ENCODE measurements around the gene SAMD3.

Gene SAMD3

DNA sequence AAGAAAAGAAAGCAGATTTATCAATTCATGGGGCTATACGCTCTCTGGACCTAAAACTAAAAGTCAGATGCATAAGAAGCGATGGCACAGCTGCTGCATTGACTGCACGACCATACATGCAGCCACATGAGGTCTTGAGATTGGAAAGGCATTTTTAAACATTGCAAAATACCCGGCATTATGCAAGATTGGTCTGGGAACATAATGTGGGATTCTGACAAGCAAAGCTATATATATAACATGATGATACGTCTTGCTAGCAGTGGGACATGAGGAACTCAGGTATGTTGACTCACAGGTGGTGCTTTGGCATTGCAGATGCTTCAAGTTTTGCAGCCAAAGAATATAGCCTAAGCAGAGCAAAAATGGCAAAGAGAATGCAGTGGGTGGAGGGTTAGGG, 55.1 kb downstream of the SAMD3 start:
- Histone ChIP-seq H3K27me3 (ENCODE audit: insufficient read depth, low read length, poor library complexity) (peaks cover 9% of the 10 kb centered on the region), H3K9me3 (ENCODE audit: insufficient read depth, low read length, severe bottlenecking) (no peaks in the 10 kb centered on the region), H3K4me2 (ENCODE audit: insufficient read depth, low read length) (no peak overlapping the region), H3K79me2 (ENCODE audit: insufficient read depth, low read length) (no peaks in the 10 kb centered on the region), H3K4me1 (ENCODE audit: insufficient read depth, low read length) (no peaks in the 10 kb centered on the region), H3K27ac (ENCODE audit: low read length) (no peak overlapping the region), H2AFZ (ENCODE audit: low read depth, low read length) (no peak overlapping the region), H4K20me1 (ENCODE audit: insufficient read depth, low read length) (no peaks in the 10 kb centered on the region), H3K4me3 (ENCODE audit: low read depth in 1 of 2, low read length in 2 of 2) (no peak overlapping the region), H3K36me3 (ENCODE audit: insufficient read depth, low read length) (no peaks in the 10 kb centered on the region), H3K9ac (ENCODE audit: low read depth, low read length) (no peak overlapping the region)
- DNase-seq (no peak), ATAC-seq (ENCODE audit: insufficient read depth, low read depth) (no peak)
- TF ChIP-seq CTCF (IDR thresholded peaks at IDR 0.05; ENCODE audit: borderline replicate concordance, extremely low read depth, low read length, poor library complexity, severe bottlenecking) (no peak), EZH2 (IDR thresholded peaks at IDR 0.05; ENCODE audit: borderline replicate concordance, low read depth, low read length, severe bottlenecking) (no peak)

GRCh38 chr6:130164251-130164650, 58.5 kb downstream of the SAMD3 start:
- no peak for ATAC-seq (ENCODE audit: insufficient read depth, low read depth)
- Histone ChIP-seq H3K36me3 (ENCODE audit: insufficient read depth, low read length) (no peaks in the 10 kb centered on the region), H3K27me3 (ENCODE audit: insufficient read depth, low read length, poor library complexity) (peaks cover 16% of the 10 kb centered on the region), H3K9ac (ENCODE audit: low read depth, low read length) (no peak overlapping the region), H3K79me2 (ENCODE audit: insufficient read depth, low read length) (no peaks in the 10 kb centered on the region), H3K4me2 (ENCODE audit: insufficient read depth, low read length) (no peak overlapping the region), H4K20me1 (ENCODE audit: insufficient read depth, low read length) (no peaks in the 10 kb centered on the region), H3K27ac (ENCODE audit: low read length) (no peak overlapping the region), H3K9me3 (ENCODE audit: insufficient read depth, low read length, severe bottlenecking) (no peaks in the 10 kb centered on the region), H2AFZ (ENCODE audit: low read depth, low read length) (no peak overlapping the region), H3K4me3 (ENCODE audit: low read depth in 1 of 2, low read length in 2 of 2) (no peak overlapping the region), H3K4me1 (ENCODE audit: insufficient read depth, low read length) (no peaks in the 10 kb centered on the region)
- TF ChIP-seq CTCF (IDR thresholded peaks at IDR 0.05; ENCODE audit: borderline replicate concordance, extremely low read depth, low read length, poor library complexity, severe bottlenecking) (no peak), EZH2 (IDR thresholded peaks at IDR 0.05; ENCODE audit: borderline replicate concordance, low read depth, low read length, severe bottlenecking) (no peak)
- DNase-seq: no peak

- no peaks in the 10 kb centered on the region for H3K9me3 ChIP-seq (ENCODE audit: insufficient read depth, low read length, severe bottlenecking)
Observed at GRCh38 chr6:130163266-130163665, 59.5 kb downstream of the SAMD3 start.

More at GRCh38 chr6:130163266-130163665, 59.5 kb downstream of the SAMD3 start:
- Histone ChIP-seq H3K4me2 (ENCODE audit: insufficient read depth, low read length) (no peak overlapping the region), H3K79me2 (ENCODE audit: insufficient read depth, low read length) (no peaks in the 10 kb centered on the region), H3K9ac (ENCODE audit: low read depth, low read length) (no peak overlapping the region), H4K20me1 (ENCODE audit: insufficient read depth, low read length) (no peaks in the 10 kb centered on the region), H3K36me3 (ENCODE audit: insufficient read depth, low read length) (no peaks in the 10 kb centered on the region), H3K27me3 (ENCODE audit: insufficient read depth, low read length, poor library complexity) (peaks cover 16% of the 10 kb centered on the region), H3K27ac (ENCODE audit: low read length) (no peak overlapping the region), H3K4me3 (ENCODE audit: low read depth in 1 of 2, low read length in 2 of 2) (no peak overlapping the region), H2AFZ (ENCODE audit: low read depth, low read length) (no peak overlapping the region), H3K4me1 (ENCODE audit: insufficient read depth, low read length) (no peaks in the 10 kb centered on the region)
- DNase-seq: no peak
- TF ChIP-seq EZH2 (IDR thresholded peaks at IDR 0.05; ENCODE audit: borderline replicate concordance, low read depth, low read length, severe bottlenecking): no peak
- TF ChIP-seq CTCF (IDR thresholded peaks at IDR 0.05; ENCODE audit: borderline replicate concordance, extremely low read depth, low read length, poor library complexity, severe bottlenecking): no peak
- no peak for ATAC-seq (ENCODE audit: insufficient read depth, low read depth)

All from DND-41 (cell line).